ENCODE data around the gene ACP4. TPM values are rescaled to one million over a fixed set of nuclear protein-coding genes. Genes with fewer than 3 reads are reported as not detected.
"Not testable (repeated sequence)": the region's sequence is repeated elsewhere in the genome, so short reads cannot be mapped to it uniquely, and the experiment has no call there.

Gene ACP4
- total and polyA plus RNA-seq, 2 experiments from 2014 or later = not detected

DNA sequence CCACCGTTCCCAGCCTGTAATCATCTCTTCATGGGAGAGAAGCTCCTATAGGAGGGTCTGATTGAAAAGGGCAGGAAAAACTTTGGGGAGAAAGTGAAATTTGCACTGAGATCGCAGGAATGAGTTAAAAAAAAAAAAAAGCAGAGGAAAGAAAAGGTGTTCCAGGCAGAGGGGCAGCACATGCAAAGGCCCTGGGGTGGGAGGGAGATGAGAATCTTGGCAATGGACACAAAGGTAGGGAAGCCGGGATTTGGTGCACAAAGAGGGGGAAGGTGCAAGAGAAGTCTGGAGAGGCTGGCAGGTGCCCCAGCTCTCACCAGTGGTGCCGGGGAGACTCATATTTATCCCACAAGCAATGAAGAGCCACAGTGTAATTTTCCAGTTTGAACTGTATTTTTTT is 36.3 kb upstream of the ACP4 start:
- H3K4me2 ChIP-seq = no peak overlapping the region
- no peaks in the 10 kb centered on the region for H3K36me3 ChIP-seq (replicated peaks; ENCODE audit: insufficient read depth, low read depth)
- no peak for DNase-seq (ENCODE audit: low spot score)
- no peaks in the 10 kb centered on the region for H3K9me3 ChIP-seq (ENCODE audit: low read depth)
- TF ChIP-seq, protein P1, sequence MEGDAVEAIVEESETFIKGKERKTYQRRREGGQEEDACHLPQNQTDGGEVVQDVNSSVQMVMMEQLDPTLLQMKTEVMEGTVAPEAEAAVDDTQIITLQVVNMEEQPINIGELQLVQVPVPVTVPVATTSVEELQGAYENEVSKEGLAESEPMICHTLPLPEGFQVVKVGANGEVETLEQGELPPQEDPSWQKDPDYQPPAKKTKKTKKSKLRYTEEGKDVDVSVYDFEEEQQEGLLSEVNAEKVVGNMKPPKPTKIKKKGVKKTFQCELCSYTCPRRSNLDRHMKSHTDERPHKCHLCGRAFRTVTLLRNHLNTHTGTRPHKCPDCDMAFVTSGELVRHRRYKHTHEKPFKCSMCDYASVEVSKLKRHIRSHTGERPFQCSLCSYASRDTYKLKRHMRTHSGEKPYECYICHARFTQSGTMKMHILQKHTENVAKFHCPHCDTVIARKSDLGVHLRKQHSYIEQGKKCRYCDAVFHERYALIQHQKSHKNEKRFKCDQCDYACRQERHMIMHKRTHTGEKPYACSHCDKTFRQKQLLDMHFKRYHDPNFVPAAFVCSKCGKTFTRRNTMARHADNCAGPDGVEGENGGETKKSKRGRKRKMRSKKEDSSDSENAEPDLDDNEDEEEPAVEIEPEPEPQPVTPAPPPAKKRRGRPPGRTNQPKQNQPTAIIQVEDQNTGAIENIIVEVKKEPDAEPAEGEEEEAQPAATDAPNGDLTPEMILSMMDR (IDR thresholded peaks at IDR 0.05; ENCODE audit: poor library complexity) = no peak
- no peak for TF ChIP-seq EZH2 (IDR thresholded peaks at IDR 0.05; ENCODE audit: borderline replicate concordance)
- TF ChIP-seq EZH2phosphoT487 (IDR thresholded peaks at IDR 0.05; ENCODE audit: low read depth, severe bottlenecking, unreplicated experiment) = no peak
- H3K27ac ChIP-seq = no peak overlapping the region
- H3K79me2 ChIP-seq = no peaks in the 10 kb centered on the region
- 86% methylated on average over 4 of the region's 4 CpGs for whole genome bisulfite sequencing (ENCODE audit: low lambda C conversion rate, missing lambda C conversion rate)
- H4K20me1 ChIP-seq (ENCODE audit: insufficient read depth, poor library complexity, severe bottlenecking) = no peaks in the 10 kb centered on the region
- no peaks in the 10 kb centered on the region for H3K27me3 ChIP-seq
- no peak overlapping the region for H3K4me3 ChIP-seq
- no peak overlapping the region for H2AFZ ChIP-seq
- no peaks in the 10 kb centered on the region for H3K9me2 ChIP-seq (replicated peaks; ENCODE audit: insufficient read depth)
- H3K4me1 ChIP-seq (ENCODE audit: insufficient read depth) = no peaks in the 10 kb centered on the region

DNA sequence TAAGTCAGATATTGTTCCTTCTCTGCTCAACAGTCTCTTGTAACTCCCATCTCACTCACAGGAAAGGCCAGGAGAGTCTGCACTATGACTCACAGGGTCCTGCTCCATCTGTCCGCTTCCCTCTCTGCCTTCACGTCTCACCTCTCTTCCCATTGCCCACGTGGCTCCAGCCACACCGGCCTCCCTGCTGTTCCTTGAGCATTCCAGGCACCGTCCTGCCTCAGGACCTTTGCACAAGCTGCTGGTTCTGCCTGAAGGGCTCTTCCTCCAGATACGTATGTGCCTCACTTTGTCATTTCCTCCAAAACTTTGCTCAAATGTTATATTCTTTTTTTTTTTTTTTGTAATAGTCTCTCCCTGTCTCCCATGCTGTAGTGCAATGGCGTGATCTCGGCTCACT is 34.0 kb upstream of the ACP4 start:
- H3K36me3 ChIP-seq (replicated peaks; ENCODE audit: insufficient read depth, low read depth); H3K27me3 ChIP-seq; H3K27ac ChIP-seq; H3K4me1 ChIP-seq (ENCODE audit: insufficient read depth); H2AFZ ChIP-seq; H3K9me2 ChIP-seq (replicated peaks; ENCODE audit: insufficient read depth); H3K79me2 ChIP-seq; DNase-seq (ENCODE audit: low spot score); H3K4me3 ChIP-seq; H4K20me1 ChIP-seq (ENCODE audit: insufficient read depth, poor library complexity, severe bottlenecking); H3K9me3 ChIP-seq (ENCODE audit: low read depth); H3K4me2 ChIP-seq: not testable (repeated sequence)
- 65% methylated on average over 8 of the region's 8 CpGs for WGBS (ENCODE audit: low lambda C conversion rate, missing lambda C conversion rate)

GRCh38 chr19:50757624-50758023 is 32.6 kb upstream of the ACP4 start:
- H3K4me2 ChIP-seq; H4K20me1 ChIP-seq (ENCODE audit: insufficient read depth, poor library complexity, severe bottlenecking); DNase-seq (ENCODE audit: low spot score); H3K27me3 ChIP-seq; H3K9me3 ChIP-seq (ENCODE audit: low read depth); H2AFZ ChIP-seq; H3K27ac ChIP-seq; H3K4me1 ChIP-seq (ENCODE audit: insufficient read depth); H3K9me2 ChIP-seq (replicated peaks; ENCODE audit: insufficient read depth); H3K36me3 ChIP-seq (replicated peaks; ENCODE audit: insufficient read depth, low read depth); H3K79me2 ChIP-seq; H3K4me3 ChIP-seq: not testable (repeated sequence)
- 92% methylated on average over 3 of the region's 3 CpGs for WGBS (ENCODE audit: low lambda C conversion rate, missing lambda C conversion rate)

DNA sequence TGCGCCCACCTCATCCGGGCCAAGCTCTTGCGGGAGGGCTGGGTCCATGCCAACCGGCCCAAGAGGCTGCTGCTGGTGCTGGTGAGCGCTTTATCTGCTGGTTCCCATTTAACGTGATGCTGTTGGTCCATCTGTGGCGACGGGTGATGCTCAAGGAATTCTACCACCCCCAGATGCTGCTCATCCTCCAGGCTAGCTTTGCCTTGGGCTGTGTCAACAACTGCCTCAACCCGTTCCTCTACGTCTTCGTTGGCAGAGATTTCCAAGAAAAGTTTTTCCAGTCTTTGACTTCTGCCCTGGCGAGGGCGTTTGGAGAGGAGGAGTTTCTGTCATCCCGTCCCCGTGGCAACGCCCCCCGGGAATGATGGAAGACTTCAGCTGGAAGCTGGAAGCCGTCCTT is 31.1 kb upstream of the ACP4 start:
- not testable (repeated sequence) for H3K79me2 ChIP-seq; H4K20me1 ChIP-seq (ENCODE audit: insufficient read depth, poor library complexity, severe bottlenecking); H3K4me1 ChIP-seq (ENCODE audit: insufficient read depth); H3K36me3 ChIP-seq (replicated peaks; ENCODE audit: insufficient read depth, low read depth); H2AFZ ChIP-seq; DNase-seq (ENCODE audit: low spot score); H3K4me3 ChIP-seq; H3K27ac ChIP-seq; H3K4me2 ChIP-seq; H3K27me3 ChIP-seq; H3K9me2 ChIP-seq (replicated peaks; ENCODE audit: insufficient read depth); H3K9me3 ChIP-seq (ENCODE audit: low read depth)
- WGBS (ENCODE audit: low lambda C conversion rate, missing lambda C conversion rate) = 80% methylated on average over 17 of the region's 18 CpGs

DNA sequence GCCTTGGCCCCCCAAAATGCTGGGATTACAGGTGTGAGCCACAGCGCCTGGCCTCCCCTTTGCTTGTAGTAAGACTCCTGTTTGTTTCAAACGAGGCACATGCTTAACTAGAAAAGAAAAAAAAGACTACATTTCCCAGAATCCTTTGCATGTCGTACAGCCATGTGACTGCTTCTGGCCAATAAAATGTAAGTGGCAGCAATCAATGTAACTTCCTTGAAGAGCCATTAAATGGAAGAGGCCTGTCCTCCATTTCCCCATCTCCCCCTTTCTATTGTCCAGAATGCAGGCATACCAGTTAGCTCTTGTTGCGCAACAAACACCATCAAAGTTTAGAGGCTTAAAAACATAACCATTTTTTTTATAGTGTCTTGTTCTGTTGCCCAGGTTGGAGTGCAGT is 30.3 kb upstream of the ACP4 start:
- TF ChIP-seq EZH2phosphoT487 (IDR thresholded peaks at IDR 0.05; ENCODE audit: low read depth, severe bottlenecking, unreplicated experiment) (no peak), EZH2 (IDR thresholded peaks at IDR 0.05; ENCODE audit: borderline replicate concordance) (no peak)
- TF ChIP-seq, protein P1 (IDR thresholded peaks at IDR 0.05; ENCODE audit: poor library complexity) = no peak
- Histone ChIP-seq H3K4me2 (no peak overlapping the region), H3K9me2 (replicated peaks; ENCODE audit: insufficient read depth) (no peaks in the 10 kb centered on the region), H3K27ac (no peak overlapping the region), H4K20me1 (ENCODE audit: insufficient read depth, poor library complexity, severe bottlenecking) (no peaks in the 10 kb centered on the region), H3K4me1 (ENCODE audit: insufficient read depth) (no peaks in the 10 kb centered on the region), H3K4me3 (no peak overlapping the region), H3K79me2 (no peaks in the 10 kb centered on the region), H2AFZ (no peak overlapping the region), H3K9me3 (ENCODE audit: low read depth) (no peaks in the 10 kb centered on the region), H3K36me3 (replicated peaks; ENCODE audit: insufficient read depth, low read depth) (no peaks in the 10 kb centered on the region), H3K27me3 (no peaks in the 10 kb centered on the region)
- no peak for DNase-seq (ENCODE audit: low spot score)
- 62% methylated on average over 4 of the region's 4 CpGs for WGBS (ENCODE audit: low lambda C conversion rate, missing lambda C conversion rate)

DNA sequence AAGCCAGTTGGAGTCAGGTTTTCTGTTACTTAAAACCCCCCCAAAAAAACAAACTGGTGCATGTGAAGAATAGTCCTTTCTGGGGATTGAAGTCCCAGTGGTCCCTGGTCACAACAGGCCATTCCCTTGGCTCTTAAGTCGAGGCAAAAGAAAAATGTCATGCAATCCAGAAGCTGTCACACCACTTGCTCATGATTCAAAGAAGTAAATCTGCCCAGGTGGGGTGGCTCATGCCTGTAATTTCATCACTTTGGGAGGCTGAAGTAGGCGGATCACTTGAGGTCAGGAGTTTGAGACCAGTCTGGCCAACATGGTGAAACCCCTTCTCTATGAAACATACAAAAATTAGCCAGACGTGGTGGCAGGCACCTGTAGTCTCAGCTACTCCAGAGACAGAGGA is 28.7 kb upstream of the ACP4 start:
- H3K4me1 ChIP-seq (ENCODE audit: insufficient read depth); H4K20me1 ChIP-seq (ENCODE audit: insufficient read depth, poor library complexity, severe bottlenecking); H3K27ac ChIP-seq; H2AFZ ChIP-seq; H3K9me3 ChIP-seq (ENCODE audit: low read depth); H3K79me2 ChIP-seq; DNase-seq (ENCODE audit: low spot score); H3K4me3 ChIP-seq; H3K9me2 ChIP-seq (replicated peaks; ENCODE audit: insufficient read depth); H3K4me2 ChIP-seq; H3K36me3 ChIP-seq (replicated peaks; ENCODE audit: insufficient read depth, low read depth); H3K27me3 ChIP-seq: not testable (repeated sequence)
- 76% methylated on average over 3 of the region's 3 CpGs for WGBS (ENCODE audit: low lambda C conversion rate, missing lambda C conversion rate)

GRCh38 chr19:50763521-50763920 is 26.7 kb upstream of the ACP4 start:
- H4K20me1 ChIP-seq (ENCODE audit: insufficient read depth, poor library complexity, severe bottlenecking); DNase-seq (ENCODE audit: low spot score); H3K4me1 ChIP-seq (ENCODE audit: insufficient read depth); H3K27ac ChIP-seq; H3K9me3 ChIP-seq (ENCODE audit: low read depth); H3K79me2 ChIP-seq; H3K9me2 ChIP-seq (replicated peaks; ENCODE audit: insufficient read depth); H3K36me3 ChIP-seq (replicated peaks; ENCODE audit: insufficient read depth, low read depth); H2AFZ ChIP-seq; H3K4me3 ChIP-seq; H3K4me2 ChIP-seq; H3K27me3 ChIP-seq: not testable (repeated sequence)
- 80% methylated on average over 13 of the region's 13 CpGs for WGBS (ENCODE audit: low lambda C conversion rate, missing lambda C conversion rate)

All from hepatocyte (in vitro differentiated cells).